Endothelial cell of umbilical vein (primary cell): ENCODE measurements around the gene LCNL1.

Experiments
- CTCF ChIP-seq, 2 donors: IDR thresholded peaks; 1 replicate in 1 of 2; 2 replicates in 1 of 2; pipeline ENCODE4 v1.5.1; 2011; ENCODE audit warnings: low read length in 2 of 2, mild to moderate bottlenecking in 2 of 2, moderate library complexity in 2 of 2, control low read depth in 1 of 2, inconsistent platforms in 1 of 2, low read depth in 1 of 2; ENCODE audit not compliant: insufficient read depth in 1 of 2; ENCODE audit errors: extremely low read depth in 1 of 2
- POLR2A ChIP-seq: IDR thresholded peaks from 2 replicates; pipeline ENCODE4 v1.6.1; 2012; ENCODE audit warnings: low read depth, mild to moderate bottlenecking, control low read depth, low read length
- POLR2AphosphoS5 ChIP-seq: IDR thresholded peaks from 2 replicates; pipeline ENCODE4 v1.6.1; 2012; ENCODE audit warnings: low read depth, mild to moderate bottlenecking, control low read depth, low read length, moderate library complexity; ENCODE audit not compliant: insufficient read depth

GRCh38 chr9:137016436-137016835 is 33.6 kb downstream of the LCNL1 start:
- TF ChIP-seq CTCF (IDR thresholded peaks at IDR 0.05; ENCODE audit: extremely low read depth in 1 of 2, insufficient read depth in 1 of 2, low read depth in 1 of 2, low read length in 2 of 2) (no peak), POLR2A (no peak), POLR2AphosphoS5 (no peak)
